Tibial nerve (tissue), 4 donors: ENCODE measurements around the gene BCAN.

Experiments
- CTCF ChIP-seq, 5 experiments: fragments of 200-600 bp in 3 of 5; fragments of 450-650 bp in 2 of 5; sonication (generic) in 3 of 5; IDR thresholded peaks; one replicate each; pipeline ENCODE4 v1.5.1; 2016 to 2019; ENCODE audit warnings: antibody characterized with exemption in 5 of 5, mild to moderate bottlenecking in 3 of 5, moderate library complexity in 2 of 5
- EP300 ChIP-seq, 2 donors: sonication (generic); formaldehyde crosslinking; IDR thresholded peaks; one replicate each; pipeline ENCODE4 v1.6.1; 2017; ENCODE audit warnings: antibody characterized with exemption in 2 of 2, mild to moderate bottlenecking in 1 of 2
- POLR2A ChIP-seq, 2 donors: fragments of 450-650 bp; IDR thresholded peaks; one replicate each; pipeline ENCODE4 v1.6.1; 2017; ENCODE audit warnings: antibody characterized with exemption in 2 of 2, mild to moderate bottlenecking in 2 of 2, moderate library complexity in 2 of 2

GRCh38 chr1:156696755-156697154, 54.8 kb downstream of the BCAN start:
- TF ChIP-seq CTCF (IDR thresholded peaks at IDR 0.05), result no peak
- TF ChIP-seq POLR2A (IDR thresholded peaks at IDR 0.05), result no peak
- no peak for TF ChIP-seq EP300 (IDR thresholded peaks at IDR 0.05)
